HG02759 (cell line): ENCODE results near the gene SRSF7.
"Not testable (repeated sequence)": the region's sequence is repeated elsewhere in the genome, so short reads cannot be mapped to it uniquely, and the experiment has no call there.

ENCODE experiments used
- ATAC-seq: cut with Tn5 transposase; IDR thresholded peaks from one replicate; pipeline ENCODE4 v1.9.1; 2021; ENCODE audit warnings: mild to moderate bottlenecking, moderate library complexity; ENCODE audit not compliant: unreplicated experiment

The SRSF7 gene

GRCh38 chr2:38733300-38733971, 17.7 kb downstream of the SRSF7 start:
- ATAC-seq, result no peak

DNA sequence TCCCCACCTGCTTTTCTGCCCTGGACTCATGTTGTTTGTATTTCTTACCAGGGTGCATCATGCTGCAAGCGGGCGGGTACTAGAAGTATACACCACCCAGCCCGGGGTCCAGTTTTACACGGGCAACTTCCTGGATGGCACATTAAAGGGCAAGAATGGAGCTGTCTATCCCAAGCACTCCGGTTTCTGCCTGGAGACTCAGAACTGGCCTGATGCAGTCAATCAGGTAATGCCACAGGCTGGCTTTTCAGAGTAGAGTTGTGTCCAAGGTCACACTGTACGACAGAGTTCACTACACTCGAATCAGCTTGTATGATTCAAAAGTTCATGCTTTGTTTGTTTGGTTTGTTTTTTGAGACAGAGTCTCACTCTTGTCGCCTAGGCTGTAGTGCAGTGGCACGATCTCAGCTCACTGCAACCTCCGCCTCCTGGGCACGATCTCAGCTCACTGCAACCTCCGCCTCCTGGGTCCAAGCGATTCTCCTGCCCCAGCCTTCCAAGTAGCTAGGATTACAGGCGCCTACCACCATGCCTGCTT, 19.4 kb downstream of the SRSF7 start:
- no peak for ATAC-seq

DNA sequence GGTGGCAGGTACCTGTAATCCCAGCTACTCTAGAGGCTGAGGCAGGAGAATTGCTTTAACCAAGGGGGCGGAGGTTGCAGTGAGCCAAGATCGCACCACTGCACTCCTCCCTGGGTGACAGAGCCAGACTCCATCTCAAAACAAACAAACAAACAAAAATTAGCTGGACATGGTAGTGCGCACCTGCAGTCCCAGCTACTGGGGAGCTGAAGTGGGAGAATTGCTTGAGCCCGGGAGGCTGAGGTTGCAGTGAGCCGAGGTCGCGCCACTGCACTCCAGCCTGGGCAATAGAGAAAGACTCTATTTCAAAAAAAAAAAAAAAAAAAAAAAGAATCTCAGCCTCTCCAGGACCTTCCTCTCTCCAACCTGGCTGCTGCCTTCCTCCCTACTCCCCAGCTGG, 20.1 kb downstream of the SRSF7 start:
- ATAC-seq, result no peak

GRCh38 chr2:38728694-38729093, 22.5 kb downstream of the SRSF7 start:
- no peak for ATAC-seq

DNA sequence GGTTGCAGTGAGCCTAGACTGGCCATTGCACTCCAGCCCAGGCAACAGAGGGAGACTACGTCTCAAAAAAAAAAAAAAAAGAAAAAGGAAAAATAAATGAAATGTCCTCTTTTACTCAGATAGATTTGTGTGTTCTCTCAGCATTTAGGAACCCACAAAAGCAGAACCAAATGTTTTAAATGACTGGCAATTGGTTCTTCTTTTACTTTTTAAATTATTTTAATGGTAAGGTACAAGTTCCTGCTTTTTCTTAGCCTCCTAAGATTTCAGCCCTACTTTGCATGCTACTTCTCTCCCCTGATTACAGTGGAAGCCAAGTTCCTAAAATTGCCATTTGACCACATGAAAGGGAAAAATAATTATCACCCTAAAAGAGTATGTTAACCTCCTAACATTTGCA, 23.5 kb downstream of the SRSF7 start:
- no peak for ATAC-seq

- ATAC-seq, result peak; percentile 51
These were observed 28.0 kb downstream of the SRSF7 start for GRCh38 chr2:38723173-38723572.

DNA sequence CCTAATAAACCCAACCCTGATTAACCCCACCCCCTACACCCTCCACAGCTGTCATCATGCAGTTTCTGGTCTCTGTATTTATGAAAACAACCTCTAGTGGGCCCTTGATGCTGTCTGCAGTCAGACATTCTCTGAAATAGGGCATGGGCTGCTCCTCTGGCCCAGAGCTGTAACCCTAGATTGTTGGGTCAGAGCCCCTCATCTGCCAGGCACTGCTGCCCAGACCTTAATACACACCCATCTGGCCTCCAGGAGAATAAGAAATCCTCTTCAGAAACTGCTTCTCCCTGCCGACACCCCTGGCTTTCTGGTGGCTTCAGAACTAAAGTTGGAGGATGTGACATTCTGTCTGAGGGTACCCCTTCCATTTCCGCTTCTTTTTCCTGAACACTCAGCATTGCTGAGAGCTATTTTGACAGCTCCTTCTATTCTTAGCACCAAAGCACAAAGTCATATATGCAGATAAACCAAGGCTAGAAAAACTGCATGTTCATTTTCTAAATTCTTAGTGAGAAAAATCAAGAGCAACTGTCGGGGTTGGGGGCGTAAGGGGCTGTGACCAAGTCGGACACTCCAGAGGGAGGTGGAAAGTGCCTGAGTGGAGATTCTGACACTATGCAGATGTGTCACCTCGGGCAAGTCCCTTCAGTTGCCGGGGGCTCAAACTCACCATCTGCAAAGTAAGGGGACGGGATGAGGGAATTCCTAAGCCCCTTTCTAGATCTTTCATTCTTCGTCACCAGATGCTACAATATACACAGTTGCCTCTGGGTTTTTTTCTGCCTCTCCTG, 28.7 kb downstream of the SRSF7 start:
- peak; percentile 69 for ATAC-seq

- no peak for ATAC-seq
These were observed 30.4 kb downstream of the SRSF7 start for GRCh38 chr2:38720613-38721241.

- no peak for ATAC-seq
These were observed 31.5 kb downstream of the SRSF7 start for GRCh38 chr2:38719706-38720105.

GRCh38 chr2:38718601-38719000, 32.6 kb downstream of the SRSF7 start:
- no peak for ATAC-seq

- ATAC-seq, result no peak
These were observed 35.0 kb downstream of the SRSF7 start for GRCh38 chr2:38716185-38716584.

DNA sequence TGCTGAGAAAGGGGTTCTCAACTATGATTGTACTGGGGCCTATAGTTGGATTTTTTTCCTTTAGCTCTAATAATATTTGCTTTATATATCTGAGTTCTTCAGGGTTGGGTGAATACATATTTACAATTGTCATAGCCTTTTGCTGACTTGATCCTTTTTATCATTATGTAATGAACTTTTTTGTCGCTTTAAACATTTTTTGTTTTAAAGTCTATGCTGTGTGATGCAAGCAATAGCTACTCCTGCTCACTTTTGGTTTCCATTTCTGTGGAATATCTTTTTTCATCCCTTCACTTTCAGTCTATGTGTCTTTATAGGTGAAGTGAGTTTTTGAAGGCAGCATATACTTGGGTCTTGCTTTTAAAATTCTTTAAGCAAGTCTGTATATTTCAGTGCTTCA, 36.2 kb downstream of the SRSF7 start:
- ATAC-seq, result not testable (repeated sequence)

- ATAC-seq, result no peak
These were observed 37.8 kb downstream of the SRSF7 start for GRCh38 chr2:38713338-38713737.

DNA sequence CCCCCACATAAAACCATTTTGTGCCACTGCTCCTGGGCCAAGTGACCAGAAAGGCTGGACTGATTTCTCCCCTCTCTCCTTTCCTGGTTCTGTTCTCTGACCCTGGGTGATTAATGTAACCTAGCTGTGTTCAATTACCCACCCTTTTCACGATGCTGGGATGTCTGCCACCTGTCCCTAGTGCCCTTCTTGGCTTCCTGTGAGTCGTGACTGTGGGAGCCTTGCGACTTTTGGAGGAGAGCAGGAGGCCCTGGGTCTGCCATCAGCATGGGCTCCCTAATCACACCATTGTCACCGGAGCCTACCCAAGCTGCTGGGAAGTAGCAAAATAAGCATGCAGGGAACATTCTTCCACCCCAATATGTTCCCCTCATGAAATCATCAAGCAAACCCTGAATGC, 38.3 kb downstream of the SRSF7 start:
- ATAC-seq, result no peak

DNA sequence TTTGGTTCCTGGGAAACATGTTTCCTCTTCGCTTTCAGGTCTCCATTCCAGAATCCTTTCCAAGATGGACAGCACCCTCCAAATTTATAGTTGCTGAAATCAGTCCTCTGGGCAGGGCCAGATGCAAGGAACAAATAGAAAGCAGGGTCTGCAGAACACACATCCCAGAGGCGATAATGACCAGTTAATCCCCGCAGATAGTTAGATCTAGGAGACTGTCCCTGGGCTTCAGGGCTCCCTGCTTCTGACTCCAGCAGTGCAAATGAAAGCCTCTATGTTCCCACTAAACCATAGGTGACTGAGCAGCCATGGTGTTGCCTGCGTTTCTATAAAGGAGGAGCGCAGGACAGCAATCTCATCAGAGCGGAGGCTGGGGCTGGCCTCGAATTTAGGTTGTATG, 38.7 kb downstream of the SRSF7 start:
- no peak for ATAC-seq

DNA sequence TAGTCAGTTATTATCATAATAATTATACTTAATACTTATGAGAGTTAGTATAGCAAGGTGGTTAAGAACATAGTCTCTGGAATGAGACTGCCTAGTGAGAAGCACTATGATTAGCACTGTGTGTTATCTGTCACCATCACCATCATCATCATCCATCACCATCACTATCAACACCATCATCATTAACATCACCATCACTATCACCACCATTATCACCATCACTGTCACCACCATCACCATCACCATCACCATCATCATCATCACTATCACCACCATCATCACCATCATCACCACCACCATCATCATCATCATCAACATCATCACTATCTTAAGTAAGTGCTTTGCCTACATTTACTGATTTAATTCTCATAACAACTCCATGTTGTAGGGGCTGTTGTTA, 39.6 kb downstream of the SRSF7 start:
- no peak for ATAC-seq

GRCh38 chr2:38709567-38710194, 41.5 kb downstream of the SRSF7 start:
- peak; percentile 78 for ATAC-seq

- no peak for ATAC-seq
These were observed 42.1 kb downstream of the SRSF7 start for GRCh38 chr2:38708900-38709566.

DNA sequence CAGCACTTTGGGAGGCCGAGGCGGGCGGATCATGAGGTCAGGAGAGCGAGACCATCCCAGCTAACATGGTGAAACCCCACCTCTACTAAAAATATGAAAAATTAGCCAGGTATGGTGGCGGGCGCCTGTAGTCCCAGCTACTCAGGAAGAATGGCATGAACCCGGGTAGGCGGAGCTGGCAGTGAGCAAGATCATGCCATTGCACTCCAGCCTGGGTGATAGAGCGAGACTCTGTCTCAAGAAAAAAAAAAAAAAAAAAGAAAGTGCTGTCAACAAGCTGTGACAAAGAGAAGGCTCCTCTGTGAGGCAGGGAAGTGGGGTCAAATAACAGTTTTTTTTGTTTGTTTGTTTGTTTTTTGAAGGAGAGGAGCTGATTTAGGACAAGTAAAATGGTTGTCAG, 42.7 kb downstream of the SRSF7 start:
- ATAC-seq, result not testable (repeated sequence)

DNA sequence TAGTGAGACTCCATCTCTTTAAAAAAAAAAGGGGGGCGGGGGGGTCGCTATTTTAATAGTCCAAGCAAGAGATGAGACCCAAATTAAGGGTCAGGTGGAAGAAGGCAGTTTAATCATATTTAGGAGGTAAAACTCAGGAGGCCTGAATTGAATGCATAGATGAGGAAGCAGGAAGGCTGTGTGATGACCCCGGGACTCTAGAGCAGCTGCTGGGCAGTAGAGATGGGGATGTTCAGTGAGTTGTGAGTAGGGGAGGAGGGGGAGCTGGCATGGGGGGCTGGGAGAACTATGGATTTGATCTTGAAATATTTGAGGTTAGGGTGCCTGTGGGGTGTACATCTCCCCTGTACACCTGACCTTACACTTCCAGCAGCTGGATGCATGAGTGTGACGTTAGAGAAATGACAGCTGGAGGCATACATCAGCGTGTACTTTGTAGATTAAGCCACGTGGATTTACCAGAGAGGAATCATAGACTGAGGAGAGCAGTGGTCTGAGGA, 44.3 kb downstream of the SRSF7 start:
- no peak for ATAC-seq

- no peak for ATAC-seq
These were observed 46.5 kb downstream of the SRSF7 start for GRCh38 chr2:38704664-38705063.
